SK-N-SH treated with all-trans-retinoic acid at 6 μM for 48 hours (cell line): ENCODE measurements around the gene PROC.

Experiments
- ATAC-seq: fragments of 200-7000 bp; cut with Tn5 transposase; 3 replicates; pipeline ENCODE4 v1.9.1; 2020; ENCODE audit warnings: mild to moderate bottlenecking, moderate library complexity
- ARNTL ChIP-seq: fragments of 450-650 bp; formaldehyde crosslinking; IDR thresholded peaks from 2 replicates; pipeline ENCODE4 v1.5.0; 2020; ENCODE audit warnings: low read depth, mild to moderate bottlenecking, moderate library complexity, borderline replicate concordance
- BACH2 ChIP-seq: fragments of 250-450 bp; sonication (Bioruptor Pico); IDR thresholded peaks from 2 replicates; pipeline ENCODE4 v1.9.0; 2021; ENCODE audit warnings: mild to moderate bottlenecking, borderline replicate concordance
- CSRNP3 ChIP-seq: fragments of 250-450 bp; sonication (Bioruptor Pico); IDR thresholded peaks from 2 replicates; pipeline ENCODE4 v1.5.1; 2021; ENCODE audit warnings: mild to moderate bottlenecking, moderate library complexity
- ESRRG ChIP-seq: fragments of 250-450 bp; sonication (Bioruptor Pico); IDR thresholded peaks from 2 replicates; pipeline ENCODE4 v1.6.1; 2021; ENCODE audit warnings: mild to moderate bottlenecking
- ISL1 ChIP-seq: fragments of 250-450 bp; sonication (Bioruptor Pico); IDR thresholded peaks from 2 replicates; pipeline ENCODE4 v2.1.2; 2022; ENCODE audit warnings: mild to moderate bottlenecking, moderate library complexity
- OSR1 ChIP-seq: fragments of 250-450 bp; sonication (Bioruptor Pico); IDR thresholded peaks from 2 replicates; pipeline ENCODE4 v1.8.0; 2022; ENCODE audit warnings: moderate library complexity, mild to moderate bottlenecking, inconsistent platforms
- POU6F1 ChIP-seq: fragments of 250-450 bp; sonication (Bioruptor Pico); IDR thresholded peaks from 2 replicates; pipeline ENCODE4 v1.8.0; 2021; ENCODE audit warnings: low read depth, mild to moderate bottlenecking, moderate library complexity, borderline replicate concordance
- PPARA ChIP-seq: fragments of 250-450 bp; sonication (Bioruptor Pico); IDR thresholded peaks from 2 replicates; pipeline ENCODE4 v1.5.0; 2020; ENCODE audit warnings: mild to moderate bottlenecking, borderline replicate concordance
- RARB ChIP-seq: fragments of 250-450 bp; sonication (Bioruptor Pico); IDR thresholded peaks from 2 replicates; pipeline ENCODE4 v1.8.0; 2021; ENCODE audit warnings: mild to moderate bottlenecking, moderate library complexity
- SNAI2 ChIP-seq: fragments of 250-450 bp; sonication (Bioruptor Pico); IDR thresholded peaks from 2 replicates; pipeline ENCODE4 v1.5.0; 2020; ENCODE audit warnings: mild to moderate bottlenecking, moderate library complexity
- TCF4 ChIP-seq: fragments of 250-450 bp; sonication (Bioruptor Pico); IDR thresholded peaks from 2 replicates; pipeline ENCODE4 v1.8.0; 2021; ENCODE audit warnings: mild to moderate bottlenecking, moderate library complexity, borderline replicate concordance
- TOX ChIP-seq: fragments of 250-450 bp; sonication (Bioruptor Pico); IDR thresholded peaks from 2 replicates; pipeline ENCODE4 v1.8.0; 2021; ENCODE audit warnings: mild to moderate bottlenecking, moderate library complexity, borderline replicate concordance
- ZC3H10 ChIP-seq: fragments of 250-450 bp; sonication (Bioruptor Pico); IDR thresholded peaks from 2 replicates; pipeline ENCODE4 v1.5.1; 2021; ENCODE audit warnings: mild to moderate bottlenecking, moderate library complexity
- ZFP3 ChIP-seq: fragments of 250-450 bp; sonication (Bioruptor Pico); IDR thresholded peaks from 2 replicates; pipeline ENCODE4 v1.5.0; 2020; ENCODE audit warnings: mild to moderate bottlenecking, moderate library complexity
- ZFP30 ChIP-seq: fragments of 450-650 bp; formaldehyde crosslinking; IDR thresholded peaks from 2 replicates; pipeline ENCODE4 v1.5.0; 2022; ENCODE audit warnings: mild to moderate bottlenecking, moderate library complexity
- ZNF565 ChIP-seq: fragments of 450-650 bp; formaldehyde crosslinking; conservative IDR thresholded peaks from 2 replicates; pipeline ENCODE4 v1.5.0; 2020; ENCODE audit warnings: low read depth, mild to moderate bottlenecking, moderate library complexity
- ZNF70 ChIP-seq: fragments of 450-650 bp; formaldehyde crosslinking; IDR thresholded peaks from 2 replicates; pipeline ENCODE4 v1.5.0; 2020; ENCODE audit warnings: mild to moderate bottlenecking, moderate library complexity
- ZNF8 ChIP-seq: fragments of 450-650 bp; formaldehyde crosslinking; IDR thresholded peaks from 2 replicates; pipeline ENCODE4 v1.5.0; 2020; ENCODE audit warnings: mild to moderate bottlenecking, moderate library complexity
- TF ChIP-seq, protein P1 (sequence below): fragments of 250-450 bp; sonication (Bioruptor Pico); IDR thresholded peaks from 2 replicates; pipeline ENCODE4 v1.5.0; 2020; ENCODE audit warnings: mild to moderate bottlenecking, moderate library complexity
- TF ChIP-seq, protein P2 (sequence below): fragments of 250-450 bp; sonication (Bioruptor Pico); IDR thresholded peaks from 2 replicates; pipeline ENCODE4 v1.5.1; 2020; ENCODE audit warnings: low read depth, mild to moderate bottlenecking, moderate library complexity
- TF ChIP-seq, protein P3 (sequence below): fragments of 250-450 bp; sonication (Bioruptor Pico); IDR thresholded peaks from 2 replicates; pipeline ENCODE4 v1.8.0; 2020; ENCODE audit warnings: mild to moderate bottlenecking, moderate library complexity, borderline replicate concordance

Gene PROC

DNA sequence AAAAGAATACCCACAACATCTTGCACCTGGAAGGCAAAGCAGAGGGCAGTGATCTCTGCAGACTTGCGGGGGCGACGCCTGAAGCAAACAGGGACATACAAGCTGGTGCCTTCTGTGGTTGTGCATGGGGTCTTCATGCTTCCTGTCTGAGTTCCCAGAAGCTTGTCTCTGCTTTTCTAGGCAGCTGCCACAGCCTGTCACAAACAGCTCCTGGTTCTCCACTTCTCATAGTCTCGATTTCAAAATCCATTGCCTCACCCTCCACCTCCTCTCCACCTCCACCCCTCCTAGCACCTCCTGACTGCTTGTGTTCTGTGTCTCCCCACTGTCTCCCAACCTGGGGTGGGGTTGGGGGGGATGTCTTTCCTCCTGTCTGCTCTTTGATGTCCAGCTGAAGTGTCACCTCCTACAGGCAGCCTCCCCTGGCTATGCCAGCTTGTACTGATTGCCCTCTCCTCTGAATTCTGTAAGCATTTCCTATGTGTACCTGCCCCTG, 1.7 kb upstream of the PROC start:
- no peak; the same call in 2 of the 3 replicates for ATAC-seq

GRCh38 chr2:127417406-127417805, 821 bp upstream of the PROC start:
- ATAC-seq, result no peak
- TF ChIP-seq, protein P1, sequence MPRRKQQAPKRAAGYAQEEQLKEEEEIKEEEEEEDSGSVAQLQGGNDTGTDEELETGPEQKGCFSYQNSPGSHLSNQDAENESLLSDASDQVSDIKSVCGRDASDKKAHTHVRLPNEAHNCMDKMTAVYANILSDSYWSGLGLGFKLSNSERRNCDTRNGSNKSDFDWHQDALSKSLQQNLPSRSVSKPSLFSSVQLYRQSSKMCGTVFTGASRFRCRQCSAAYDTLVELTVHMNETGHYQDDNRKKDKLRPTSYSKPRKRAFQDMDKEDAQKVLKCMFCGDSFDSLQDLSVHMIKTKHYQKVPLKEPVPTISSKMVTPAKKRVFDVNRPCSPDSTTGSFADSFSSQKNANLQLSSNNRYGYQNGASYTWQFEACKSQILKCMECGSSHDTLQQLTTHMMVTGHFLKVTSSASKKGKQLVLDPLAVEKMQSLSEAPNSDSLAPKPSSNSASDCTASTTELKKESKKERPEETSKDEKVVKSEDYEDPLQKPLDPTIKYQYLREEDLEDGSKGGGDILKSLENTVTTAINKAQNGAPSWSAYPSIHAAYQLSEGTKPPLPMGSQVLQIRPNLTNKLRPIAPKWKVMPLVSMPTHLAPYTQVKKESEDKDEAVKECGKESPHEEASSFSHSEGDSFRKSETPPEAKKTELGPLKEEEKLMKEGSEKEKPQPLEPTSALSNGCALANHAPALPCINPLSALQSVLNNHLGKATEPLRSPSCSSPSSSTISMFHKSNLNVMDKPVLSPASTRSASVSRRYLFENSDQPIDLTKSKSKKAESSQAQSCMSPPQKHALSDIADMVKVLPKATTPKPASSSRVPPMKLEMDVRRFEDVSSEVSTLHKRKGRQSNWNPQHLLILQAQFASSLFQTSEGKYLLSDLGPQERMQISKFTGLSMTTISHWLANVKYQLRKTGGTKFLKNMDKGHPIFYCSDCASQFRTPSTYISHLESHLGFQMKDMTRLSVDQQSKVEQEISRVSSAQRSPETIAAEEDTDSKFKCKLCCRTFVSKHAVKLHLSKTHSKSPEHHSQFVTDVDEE, result no peak
- no peak for TF ChIP-seq TOX (CRISPR knock-in tag)
- TF ChIP-seq, protein P2, sequence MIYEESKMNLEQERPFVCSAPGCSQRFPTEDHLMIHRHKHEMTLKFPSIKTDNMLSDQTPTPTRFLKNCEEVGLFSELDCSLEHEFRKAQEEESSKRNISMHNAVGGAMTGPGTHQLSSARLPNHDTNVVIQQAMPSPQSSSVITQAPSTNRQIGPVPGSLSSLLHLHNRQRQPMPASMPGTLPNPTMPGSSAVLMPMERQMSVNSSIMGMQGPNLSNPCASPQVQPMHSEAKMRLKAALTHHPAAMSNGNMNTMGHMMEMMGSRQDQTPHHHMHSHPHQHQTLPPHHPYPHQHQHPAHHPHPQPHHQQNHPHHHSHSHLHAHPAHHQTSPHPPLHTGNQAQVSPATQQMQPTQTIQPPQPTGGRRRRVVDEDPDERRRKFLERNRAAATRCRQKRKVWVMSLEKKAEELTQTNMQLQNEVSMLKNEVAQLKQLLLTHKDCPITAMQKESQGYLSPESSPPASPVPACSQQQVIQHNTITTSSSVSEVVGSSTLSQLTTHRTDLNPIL (CRISPR knock-in tag), result no peak
- no peak for TF ChIP-seq ARNTL (CRISPR knock-in tag)
- TF ChIP-seq RARB (CRISPR knock-in tag), result no peak
- TF ChIP-seq SNAI2 (CRISPR knock-in tag), result no peak
- no peak for TF ChIP-seq ESRRG
- TF ChIP-seq ZNF565 (CRISPR knock-in tag), result no peak
- no peak for TF ChIP-seq ZNF70 (CRISPR knock-in tag)
- TF ChIP-seq TCF4 (CRISPR knock-in tag), result no peak
- TF ChIP-seq PPARA, result no peak

More for the DNA sequence above, 1.7 kb upstream of the PROC start:
- TF ChIP-seq TOX (CRISPR knock-in tag) (no peak), RARB (CRISPR knock-in tag) (no peak), OSR1 (no peak), ZC3H10 (CRISPR knock-in tag) (no peak), CSRNP3 (CRISPR knock-in tag) (no peak), ZNF70 (CRISPR knock-in tag) (no peak), TCF4 (CRISPR knock-in tag) (no peak), ISL1 (no peak), ZNF565 (CRISPR knock-in tag) (no peak), ZFP30 (CRISPR knock-in tag) (no peak), BACH2 (no peak), ZFP3 (no peak), SNAI2 (CRISPR knock-in tag) (no peak), ESRRG (no peak)
- TF ChIP-seq, protein P2 (CRISPR knock-in tag), result no peak
- TF ChIP-seq, protein P3, sequence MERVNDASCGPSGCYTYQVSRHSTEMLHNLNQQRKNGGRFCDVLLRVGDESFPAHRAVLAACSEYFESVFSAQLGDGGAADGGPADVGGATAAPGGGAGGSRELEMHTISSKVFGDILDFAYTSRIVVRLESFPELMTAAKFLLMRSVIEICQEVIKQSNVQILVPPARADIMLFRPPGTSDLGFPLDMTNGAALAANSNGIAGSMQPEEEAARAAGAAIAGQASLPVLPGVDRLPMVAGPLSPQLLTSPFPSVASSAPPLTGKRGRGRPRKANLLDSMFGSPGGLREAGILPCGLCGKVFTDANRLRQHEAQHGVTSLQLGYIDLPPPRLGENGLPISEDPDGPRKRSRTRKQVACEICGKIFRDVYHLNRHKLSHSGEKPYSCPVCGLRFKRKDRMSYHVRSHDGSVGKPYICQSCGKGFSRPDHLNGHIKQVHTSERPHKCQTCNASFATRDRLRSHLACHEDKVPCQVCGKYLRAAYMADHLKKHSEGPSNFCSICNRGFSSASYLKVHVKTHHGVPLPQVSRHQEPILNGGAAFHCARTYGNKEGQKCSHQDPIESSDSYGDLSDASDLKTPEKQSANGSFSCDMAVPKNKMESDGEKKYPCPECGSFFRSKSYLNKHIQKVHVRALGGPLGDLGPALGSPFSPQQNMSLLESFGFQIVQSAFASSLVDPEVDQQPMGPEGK (CRISPR knock-in tag), result no peak

DNA sequence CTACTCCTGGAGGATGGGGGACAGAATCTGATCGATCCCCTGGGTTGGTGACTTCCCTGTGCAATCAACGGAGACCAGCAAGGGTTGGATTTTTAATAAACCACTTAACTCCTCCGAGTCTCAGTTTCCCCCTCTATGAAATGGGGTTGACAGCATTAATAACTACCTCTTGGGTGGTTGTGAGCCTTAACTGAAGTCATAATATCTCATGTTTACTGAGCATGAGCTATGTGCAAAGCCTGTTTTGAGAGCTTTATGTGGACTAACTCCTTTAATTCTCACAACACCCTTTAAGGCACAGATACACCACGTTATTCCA, 844 bp downstream of the PROC start:
- ATAC-seq, result no peak
- TF ChIP-seq OSR1 (no peak), ZNF565 (CRISPR knock-in tag) (no peak), ZFP3 (no peak), SNAI2 (CRISPR knock-in tag) (no peak), TCF4 (CRISPR knock-in tag) (no peak), TOX (CRISPR knock-in tag) (no peak), ESRRG (no peak), ZNF8 (CRISPR knock-in tag) (no peak), ZNF70 (CRISPR knock-in tag) (no peak), POU6F1 (CRISPR knock-in tag) (no peak)
- TF ChIP-seq, protein P1, result no peak
- TF ChIP-seq, protein P3 (CRISPR knock-in tag), result no peak
